ENCODE measurements around the gene CLBA1.
"Not testable (repeated sequence)": the region's sequence is repeated elsewhere in the genome, so short reads cannot be mapped to it uniquely, and the experiment has no call there.

Gene CLBA1

GRCh38 chr14:104985675-104986486 lies at the start of gene CLBA1:
TSS of gene CLBA1 (plus strand) at chr14:104985788. CDS start at chr14:104986432, 644 bp downstream.
- no peak for DNase-seq

- DNase-seq, result no peak
Observed at GRCh38 chr14:104935955-104936354, 49.6 kb upstream of the CLBA1 start.

- DNase-seq, result no peak
Observed at GRCh38 chr14:104936361-104937155, 49.0 kb upstream of the CLBA1 start.

GRCh38 chr14:104937161-104937560 lies 48.4 kb upstream of the CLBA1 start:
- DNase-seq, result no peak

- no peak for DNase-seq
Observed at GRCh38 chr14:104937694-104938365, 47.8 kb upstream of the CLBA1 start.

- DNase-seq, result no peak
Observed at GRCh38 chr14:104938436-104938835, 47.2 kb upstream of the CLBA1 start.

GRCh38 chr14:104938960-104939359 lies 46.6 kb upstream of the CLBA1 start:
- no peak for DNase-seq

- DNase-seq, result no peak
Observed at GRCh38 chr14:104939666-104940410, 45.8 kb upstream of the CLBA1 start.

- DNase-seq, result no peak
Observed at GRCh38 chr14:104940526-104941150, 45.0 kb upstream of the CLBA1 start.

- DNase-seq, result no peak
Observed at GRCh38 chr14:104941508-104942365, 43.9 kb upstream of the CLBA1 start.

- DNase-seq, result no peak
Observed at GRCh38 chr14:104942586-104942985, 43.0 kb upstream of the CLBA1 start.

GRCh38 chr14:104943216-104944015 lies 42.2 kb upstream of the CLBA1 start:
- not testable (repeated sequence) for DNase-seq

- DNase-seq, result not testable (repeated sequence)
Observed at GRCh38 chr14:104944016-104944308, 41.6 kb upstream of the CLBA1 start.

- not testable (repeated sequence) for DNase-seq
Observed at GRCh38 chr14:104944436-104945205, 41.0 kb upstream of the CLBA1 start.

GRCh38 chr14:104945266-104945665 lies 40.3 kb upstream of the CLBA1 start:
- not testable (repeated sequence) for DNase-seq

- DNase-seq, result not testable (repeated sequence)
Observed at GRCh38 chr14:104945986-104946965, 39.3 kb upstream of the CLBA1 start.

GRCh38 chr14:104947201-104947600 lies 38.4 kb upstream of the CLBA1 start:
- DNase-seq, result not testable (repeated sequence)

Data from NCI-H1436 treated with DMSO at 0.1 percent for 48 hours (cell line).